ENCODE results near the gene CLTB.
A peak's percentile ranks its signal among the peaks of the same experiment; 100 is the strongest.

- TF ChIP-seq ZNF274 (IDR thresholded peaks at IDR 0.05; ENCODE audit: low read depth, low read length) (no peak), YY1 (IDR thresholded peaks at IDR 0.05; ENCODE audit: insufficient read depth, insufficient read length) (peak; percentile 76), SUZ12 (IDR thresholded peaks at IDR 0.05; ENCODE audit: extremely low read depth, insufficient read depth, insufficient read length) (no peak)
These were observed 31.8 kb upstream of the CLTB start, which contains the start of gene FAF2 for GRCh38 chr5:176447978-176448608.

All from NT2/D1 (cell line).